ENCODE data around the gene WASF2. TPM values are rescaled to one million over a fixed set of nuclear protein-coding genes. Genes with fewer than 3 reads are reported as not detected.
A peak's percentile ranks its signal among the peaks of the same experiment; 100 is the strongest.

The WASF2 gene
- total RNA-seq, 4 donors from 2014 or later, result 53.7 to 92.8 (median 79.8) TPM

DNA sequence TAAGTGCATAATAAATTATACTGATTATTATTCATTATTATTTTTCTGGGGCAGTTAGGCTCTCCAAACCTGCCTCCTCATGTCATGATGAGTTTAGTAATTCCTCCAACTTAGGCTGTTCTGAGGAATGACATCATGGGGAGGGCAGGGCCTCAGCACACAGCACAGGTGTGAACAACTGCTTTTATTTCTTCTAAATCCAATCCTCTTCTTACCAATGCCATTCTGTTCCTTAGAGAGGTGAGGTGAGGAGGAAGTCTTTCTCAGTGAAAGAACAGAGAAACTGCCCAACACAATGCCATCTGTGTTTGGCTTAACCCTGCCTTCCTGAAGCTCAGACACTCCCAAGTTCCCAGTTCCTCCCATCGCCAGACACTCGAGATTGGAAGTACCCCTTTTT lies 45.4 kb upstream of the WASF2 start:
- DNase-seq, result no peak
- peaks cover 5 to 30% (median 12%) of the 10 kb centered on the region in 3 donors for H3K36me3 ChIP-seq
- TF ChIP-seq CTCF (IDR thresholded peaks at IDR 0.05) (no peak), POLR2A (IDR thresholded peaks at IDR 0.05) (peak in 1 of 4 donors; percentile 34)
- H3K27ac ChIP-seq, result peak overlapping the region; percentile 90 to 99 (median 93)
- WGBS, 2 donors, result 16 to 24% methylated on average over 2 of the region's 2 CpGs
- intact Hi-C loops (cut with DNase I), result no loop called here
- H3K27me3 ChIP-seq, result no peaks in the 10 kb centered on the region
- H3K4me3 ChIP-seq, result no peak overlapping the region
- H3K9me3 ChIP-seq, result no peaks in the 10 kb centered on the region
- peaks cover 39 to 91% (median 51%) of the 10 kb centered on the region in 3 donors for H3K4me1 ChIP-seq

GRCh38 chr1:27531959-27532685 lies 42.2 kb upstream of the WASF2 start:
- H3K9me3 ChIP-seq, result no peaks in the 10 kb centered on the region
- H3K27me3 ChIP-seq, result no peaks in the 10 kb centered on the region
- WGBS, 2 donors, result 85 to 88% methylated on average over 14 of the region's 14 CpGs
- peak overlapping the region in 3 of 4 donors; percentile 26 to 99 (median 96) for H3K27ac ChIP-seq
- TF ChIP-seq CTCF (IDR thresholded peaks at IDR 0.05), result no peak
- TF ChIP-seq POLR2A (IDR thresholded peaks at IDR 0.05), result no peak
- intact Hi-C loops (cut with DNase I), result no loop called here
- no peak for DNase-seq
- H3K4me3 ChIP-seq, result no peak overlapping the region
- peaks cover 41 to 91% (median 43%) of the 10 kb centered on the region in 3 donors for H3K4me1 ChIP-seq
- H3K36me3 ChIP-seq, result peaks cover 5 to 30% (median 12%) of the 10 kb centered on the region in 3 donors

DNA sequence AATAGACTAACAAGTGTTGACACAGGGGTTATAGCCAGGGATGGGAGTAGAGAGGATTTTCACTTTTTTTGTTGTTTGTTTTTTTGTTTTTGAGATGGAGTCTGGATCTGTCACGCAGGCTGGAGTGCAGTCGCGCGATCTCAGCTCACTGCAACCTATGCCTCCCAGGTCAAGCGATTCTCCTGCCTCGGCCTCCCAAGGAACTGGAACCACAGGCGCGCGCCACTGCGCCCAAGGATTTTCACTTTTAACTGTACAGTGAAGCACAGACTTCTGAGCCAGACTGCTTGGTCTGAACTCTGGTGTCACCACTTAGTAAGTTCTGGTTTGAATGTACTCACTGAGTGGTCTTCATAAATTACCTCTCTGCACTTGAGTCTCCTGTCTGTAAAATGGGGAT lies 40.2 kb upstream of the WASF2 start:
- H3K27ac ChIP-seq, result peak overlapping the region; percentile 18 to 99 (median 95)
- no peaks in the 10 kb centered on the region for H3K9me3 ChIP-seq
- peaks cover 43 to 91% (median 45%) of the 10 kb centered on the region in 3 donors for H3K4me1 ChIP-seq
- 96 to 100% methylated on average over 10 of the region's 10 CpGs for WGBS, 2 donors
- DNase-seq, result no peak
- no peaks in the 10 kb centered on the region for H3K27me3 ChIP-seq
- TF ChIP-seq POLR2A (IDR thresholded peaks at IDR 0.05), result no peak
- no peak for TF ChIP-seq CTCF (IDR thresholded peaks at IDR 0.05)
- no peak overlapping the region for H3K4me3 ChIP-seq
- peaks cover 5 to 30% (median 12%) of the 10 kb centered on the region in 3 donors for H3K36me3 ChIP-seq
- intact Hi-C loops (cut with DNase I), result no loop called here

- intact Hi-C loops (cut with DNase I), result no loop called here
- H3K27me3 ChIP-seq, result no peaks in the 10 kb centered on the region
- no peak overlapping the region for H3K4me3 ChIP-seq
- H3K27ac ChIP-seq, result peak overlapping the region; percentile 94 to 99 (median 96)
- H3K36me3 ChIP-seq, result peaks cover 5 to 26% (median 12%) of the 10 kb centered on the region in 3 donors
- peaks cover 46 to 91% (median 49%) of the 10 kb centered on the region in 3 donors for H3K4me1 ChIP-seq
- DNase-seq, result no peak
- H3K9me3 ChIP-seq, result no peaks in the 10 kb centered on the region
- WGBS, 2 donors, result 66 to 83% methylated on average over 3 to 5 of the region's 5 CpGs
- no peak for TF ChIP-seq POLR2A (IDR thresholded peaks at IDR 0.05)
- TF ChIP-seq CTCF (IDR thresholded peaks at IDR 0.05), result no peak
Measured at GRCh38 chr1:27529704-27530018, 39.7 kb upstream of the WASF2 start.

- no peaks in the 10 kb centered on the region for H3K27me3 ChIP-seq
- intact Hi-C loops (cut with DNase I), result no loop called here
Measured at GRCh38 chr1:27528818-27529703, 39.1 kb upstream of the WASF2 start.

More at GRCh38 chr1:27528818-27529703, 39.1 kb upstream of the WASF2 start:
- TF ChIP-seq CTCF (IDR thresholded peaks at IDR 0.05) (no peak), POLR2A (IDR thresholded peaks at IDR 0.05) (peak in 1 of 4 donors; percentile 7)
- Histone ChIP-seq H3K4me3 (peak overlapping the region in 3 of 4 donors; percentile 36 to 67 (median 47)), H3K9me3 (no peaks in the 10 kb centered on the region), H3K36me3 (peaks cover 5 to 20% (median 6%) of the 10 kb centered on the region in 3 donors), H3K27ac (peak overlapping the region; percentile 94 to 99 (median 96)), H3K4me1 (peaks cover 50 to 91% (median 53%) of the 10 kb centered on the region in 3 donors)
- DNase-seq, result no peak
- 9 to 33% methylated on average over 10 to 14 of the region's 17 CpGs for WGBS, 2 donors

All from esophagus squamous epithelium (tissue), 5 donors.